Measurements from ENCODE around the gene GAS6.

DNA sequence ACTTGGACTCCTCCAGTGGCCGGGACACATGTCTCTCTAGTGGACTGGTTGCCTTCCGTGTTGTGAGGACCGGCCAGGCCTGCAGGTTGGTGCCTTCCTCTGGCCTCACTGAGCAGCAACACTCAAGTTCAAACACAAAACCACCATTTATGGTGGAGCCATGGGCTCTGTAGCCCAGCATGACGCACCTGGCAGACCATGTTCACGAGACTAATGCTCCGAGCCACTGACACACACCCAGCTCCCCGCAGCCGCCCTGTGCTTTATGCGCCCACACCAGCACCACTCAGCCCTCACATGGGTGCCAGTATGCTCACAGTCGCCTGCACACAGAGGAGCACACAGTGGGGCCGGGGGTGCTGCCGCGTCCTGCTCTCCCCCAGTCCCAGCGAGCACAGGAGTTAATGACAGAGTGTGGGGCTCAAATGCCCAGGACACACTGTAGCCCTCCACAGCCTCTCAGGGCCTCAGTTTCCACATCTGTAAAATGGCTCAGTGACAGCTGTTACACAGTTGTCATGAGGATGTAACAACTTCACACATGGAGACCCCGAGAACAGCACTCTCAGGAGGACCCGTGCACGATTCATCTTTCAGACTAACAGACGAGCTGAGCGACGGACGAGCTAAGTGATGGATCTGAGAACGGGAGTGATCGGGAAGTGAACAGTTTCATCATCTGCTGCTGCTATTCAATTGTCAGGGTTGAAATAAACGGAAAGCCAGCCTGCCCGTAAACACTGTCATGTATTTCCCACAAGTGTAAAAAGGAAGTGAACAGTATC is 7.8 kb downstream of the GAS6 start:
- TF ChIP-seq, protein P1, sequence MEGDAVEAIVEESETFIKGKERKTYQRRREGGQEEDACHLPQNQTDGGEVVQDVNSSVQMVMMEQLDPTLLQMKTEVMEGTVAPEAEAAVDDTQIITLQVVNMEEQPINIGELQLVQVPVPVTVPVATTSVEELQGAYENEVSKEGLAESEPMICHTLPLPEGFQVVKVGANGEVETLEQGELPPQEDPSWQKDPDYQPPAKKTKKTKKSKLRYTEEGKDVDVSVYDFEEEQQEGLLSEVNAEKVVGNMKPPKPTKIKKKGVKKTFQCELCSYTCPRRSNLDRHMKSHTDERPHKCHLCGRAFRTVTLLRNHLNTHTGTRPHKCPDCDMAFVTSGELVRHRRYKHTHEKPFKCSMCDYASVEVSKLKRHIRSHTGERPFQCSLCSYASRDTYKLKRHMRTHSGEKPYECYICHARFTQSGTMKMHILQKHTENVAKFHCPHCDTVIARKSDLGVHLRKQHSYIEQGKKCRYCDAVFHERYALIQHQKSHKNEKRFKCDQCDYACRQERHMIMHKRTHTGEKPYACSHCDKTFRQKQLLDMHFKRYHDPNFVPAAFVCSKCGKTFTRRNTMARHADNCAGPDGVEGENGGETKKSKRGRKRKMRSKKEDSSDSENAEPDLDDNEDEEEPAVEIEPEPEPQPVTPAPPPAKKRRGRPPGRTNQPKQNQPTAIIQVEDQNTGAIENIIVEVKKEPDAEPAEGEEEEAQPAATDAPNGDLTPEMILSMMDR (conservative IDR thresholded peaks at IDR 0.05), result no peak
- no peak for TF ChIP-seq EZH2 (IDR thresholded peaks at IDR 0.05; ENCODE audit: low read depth)

All from PC-9 (cell line).